GM12878 (cell line): ENCODE measurements around the gene GJD3. TPM values are rescaled to one million over a fixed set of nuclear protein-coding genes. Genes with fewer than 3 reads are reported as not detected.

Experiments used
- CHD2 ChIP-seq: IDR thresholded peaks from 2 replicates; pipeline ENCODE4 v1.6.1; 2011; ENCODE audit warnings: low read depth, low read length, improper control_type of control experiment, borderline replicate concordance
- CREM ChIP-seq: IDR thresholded peaks from 2 replicates; pipeline ENCODE4 v1.6.1; 2014; ENCODE audit warnings: antibody characterized with exemption, low read depth
- HDGF ChIP-seq: fragments of 450-650 bp; IDR thresholded peaks from 2 replicates; pipeline ENCODE4 v1.6.1; 2016; ENCODE audit warnings: antibody characterized with exemption
- IKZF1 ChIP-seq: fragments of 450-650 bp; conservative IDR thresholded peaks from 2 replicates; pipeline ENCODE4 v1.6.1; 2017; ENCODE audit warnings: antibody characterized with exemption, mild to moderate bottlenecking
- KAT2A ChIP-seq: conservative IDR thresholded peaks from 2 replicates; pipeline ENCODE4 v1.6.1; 2011; ENCODE audit warnings: low read depth, low read length; ENCODE audit not compliant: control insufficient read depth
- MEF2A ChIP-seq: IDR thresholded peaks from 2 replicates; pipeline ENCODE4 v1.6.1; 2011; ENCODE audit warnings: low read depth, mild to moderate bottlenecking, low read length, moderate library complexity; ENCODE audit not compliant: insufficient read depth
- MXI1 ChIP-seq: fragments of 150-350 bp; IDR thresholded peaks from 2 replicates; pipeline ENCODE4 v1.6.1; 2011; ENCODE audit warnings: low read depth, mild to moderate bottlenecking, inconsistent platforms, low read length, improper control_type of control experiment
- NFYA ChIP-seq: IDR thresholded peaks from 2 replicates; pipeline ENCODE4 v1.6.1; 2011; ENCODE audit warnings: low read depth, mild to moderate bottlenecking, low read length, improper control_type of control experiment, borderline replicate concordance
- RELA ChIP-seq: fragments of 450-650 bp; IDR thresholded peaks from 2 replicates; pipeline ENCODE4 v1.8.0; 2014; ENCODE audit warnings: borderline replicate concordance; ENCODE audit not compliant: partially characterized antibody
- RFX5 ChIP-seq: IDR thresholded peaks from 2 replicates; pipeline ENCODE4 v1.6.1; 2011; ENCODE audit warnings: low read depth, low read length, improper control_type of control experiment
- SPI1 ChIP-seq: IDR thresholded peaks from 2 replicates; pipeline ENCODE4 v1.6.1; 2011; ENCODE audit warnings: low read depth, mild to moderate bottlenecking, low read length, moderate library complexity, borderline replicate concordance; ENCODE audit not compliant: insufficient read depth
- ZNF274 ChIP-seq: IDR thresholded peaks from one replicate; pipeline ENCODE4 v1.8.0; 2011; ENCODE audit not compliant: insufficient read length, insufficient read depth
- polyA plus RNA-seq, 11 experiments: library from polyadenylated mRNA; depleted of rRNA in 4 of 11; unstranded in 6 of 11; stranded (reverse) in 5 of 11; fragments of >200 nt; fragmentation: Nextera tagmentation in 4 of 11; fragmentation: Illumina TruSeq in 1 of 11; extraction: Ambion mirVana in 4 of 11; extraction: Trizol in 1 of 11; gene quantifications; 1 replicate in 1 of 11; 2 replicates in 10 of 11; pipeline versions ENCODE4 v1.2.1 to v1.2.3, GENCODE V29; 2011 to 2016; ENCODE audit warnings: inconsistent platforms in 2 of 11, missing spikeins in 2 of 11, low read depth in 1 of 11
- total RNA-seq, 4 experiments: library from RNA; depleted of rRNA in 3 of 4; stranded (reverse); fragments of >200 nt in 3 of 4; fragmentation: Illumina TruSeq in 1 of 4; extraction: Trizol in 1 of 4; gene quantifications; 2 replicates each; pipeline versions ENCODE4 v1.2.1 to v1.2.3, GENCODE V29; 2013 to 2021
- TF ChIP-seq, protein P1 (sequence below): IDR thresholded peaks from 2 replicates; pipeline ENCODE4 v1.6.1; 2012; ENCODE audit warnings: mild to moderate bottlenecking, low read depth, low read length
- TF ChIP-seq, protein P2 (sequence below): fragments of 450-650 bp; IDR thresholded peaks from 2 replicates; pipeline ENCODE4 v1.6.1; 2017; ENCODE audit warnings: antibody characterized with exemption, mild to moderate bottlenecking, moderate library complexity
- TF ChIP-seq, protein P3 (sequence below): fragments of 450-650 bp; formaldehyde crosslinking; IDR thresholded peaks from 2 replicates; pipeline ENCODE4 v1.4.0; 2022; ENCODE audit warnings: mild to moderate bottlenecking, moderate library complexity

GJD3 gene
- total and polyA plus RNA-seq, 10 of the 15 experiments (the other 5 are each of a cell fraction or from before 2014, with no cell fraction given) = 1.6 TPM; not detected in 9

DNA sequence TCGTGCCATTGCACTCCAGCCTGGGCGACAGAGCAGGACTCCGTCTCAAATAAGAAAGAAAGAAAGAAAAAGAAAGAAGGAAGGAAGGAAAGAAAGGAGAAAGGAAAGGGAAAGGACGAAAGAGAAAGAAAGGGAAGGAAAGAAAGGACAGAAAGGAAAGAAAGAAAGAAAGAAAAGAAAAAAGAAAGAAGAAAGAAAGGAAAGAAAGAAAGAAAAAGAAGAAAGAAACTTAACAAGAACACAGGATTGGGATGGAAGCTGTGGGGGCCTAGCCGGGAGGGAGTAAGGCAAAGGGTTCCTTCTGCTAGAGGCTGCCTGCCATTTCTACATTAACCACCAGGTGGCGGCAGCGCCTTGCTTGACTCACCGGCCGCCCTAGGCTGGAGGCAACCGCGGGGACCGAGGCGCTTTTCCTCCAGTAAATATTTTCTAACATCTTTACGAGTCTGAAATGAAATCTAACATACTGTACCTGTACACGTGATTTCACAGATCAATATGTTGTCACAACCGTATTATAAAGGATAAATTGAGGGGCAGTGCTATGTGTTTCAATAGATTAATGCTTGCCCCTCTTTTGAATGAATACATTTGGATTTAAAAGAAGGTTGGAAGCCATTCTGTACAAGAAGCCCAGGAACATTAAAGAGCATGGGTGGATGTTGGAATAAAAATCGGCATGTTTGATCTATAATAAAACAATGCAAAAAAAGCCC is 6.1 kb downstream of the GJD3 start (continued):
- TF ChIP-seq, protein P1, sequence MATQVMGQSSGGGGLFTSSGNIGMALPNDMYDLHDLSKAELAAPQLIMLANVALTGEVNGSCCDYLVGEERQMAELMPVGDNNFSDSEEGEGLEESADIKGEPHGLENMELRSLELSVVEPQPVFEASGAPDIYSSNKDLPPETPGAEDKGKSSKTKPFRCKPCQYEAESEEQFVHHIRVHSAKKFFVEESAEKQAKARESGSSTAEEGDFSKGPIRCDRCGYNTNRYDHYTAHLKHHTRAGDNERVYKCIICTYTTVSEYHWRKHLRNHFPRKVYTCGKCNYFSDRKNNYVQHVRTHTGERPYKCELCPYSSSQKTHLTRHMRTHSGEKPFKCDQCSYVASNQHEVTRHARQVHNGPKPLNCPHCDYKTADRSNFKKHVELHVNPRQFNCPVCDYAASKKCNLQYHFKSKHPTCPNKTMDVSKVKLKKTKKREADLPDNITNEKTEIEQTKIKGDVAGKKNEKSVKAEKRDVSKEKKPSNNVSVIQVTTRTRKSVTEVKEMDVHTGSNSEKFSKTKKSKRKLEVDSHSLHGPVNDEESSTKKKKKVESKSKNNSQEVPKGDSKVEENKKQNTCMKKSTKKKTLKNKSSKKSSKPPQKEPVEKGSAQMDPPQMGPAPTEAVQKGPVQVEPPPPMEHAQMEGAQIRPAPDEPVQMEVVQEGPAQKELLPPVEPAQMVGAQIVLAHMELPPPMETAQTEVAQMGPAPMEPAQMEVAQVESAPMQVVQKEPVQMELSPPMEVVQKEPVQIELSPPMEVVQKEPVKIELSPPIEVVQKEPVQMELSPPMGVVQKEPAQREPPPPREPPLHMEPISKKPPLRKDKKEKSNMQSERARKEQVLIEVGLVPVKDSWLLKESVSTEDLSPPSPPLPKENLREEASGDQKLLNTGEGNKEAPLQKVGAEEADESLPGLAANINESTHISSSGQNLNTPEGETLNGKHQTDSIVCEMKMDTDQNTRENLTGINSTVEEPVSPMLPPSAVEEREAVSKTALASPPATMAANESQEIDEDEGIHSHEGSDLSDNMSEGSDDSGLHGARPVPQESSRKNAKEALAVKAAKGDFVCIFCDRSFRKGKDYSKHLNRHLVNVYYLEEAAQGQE = no peak
- TF ChIP-seq MXI1 (no peak), MEF2A (no peak), RFX5 (no peak), CHD2 (no peak), CREM (no peak), RELA (no peak), IKZF1 (no peak), ZNF274 (no peak), NFYA (no peak), KAT2A (no peak), HDGF (peak; percentile 91), SPI1 (no peak)
- TF ChIP-seq, protein P2, sequence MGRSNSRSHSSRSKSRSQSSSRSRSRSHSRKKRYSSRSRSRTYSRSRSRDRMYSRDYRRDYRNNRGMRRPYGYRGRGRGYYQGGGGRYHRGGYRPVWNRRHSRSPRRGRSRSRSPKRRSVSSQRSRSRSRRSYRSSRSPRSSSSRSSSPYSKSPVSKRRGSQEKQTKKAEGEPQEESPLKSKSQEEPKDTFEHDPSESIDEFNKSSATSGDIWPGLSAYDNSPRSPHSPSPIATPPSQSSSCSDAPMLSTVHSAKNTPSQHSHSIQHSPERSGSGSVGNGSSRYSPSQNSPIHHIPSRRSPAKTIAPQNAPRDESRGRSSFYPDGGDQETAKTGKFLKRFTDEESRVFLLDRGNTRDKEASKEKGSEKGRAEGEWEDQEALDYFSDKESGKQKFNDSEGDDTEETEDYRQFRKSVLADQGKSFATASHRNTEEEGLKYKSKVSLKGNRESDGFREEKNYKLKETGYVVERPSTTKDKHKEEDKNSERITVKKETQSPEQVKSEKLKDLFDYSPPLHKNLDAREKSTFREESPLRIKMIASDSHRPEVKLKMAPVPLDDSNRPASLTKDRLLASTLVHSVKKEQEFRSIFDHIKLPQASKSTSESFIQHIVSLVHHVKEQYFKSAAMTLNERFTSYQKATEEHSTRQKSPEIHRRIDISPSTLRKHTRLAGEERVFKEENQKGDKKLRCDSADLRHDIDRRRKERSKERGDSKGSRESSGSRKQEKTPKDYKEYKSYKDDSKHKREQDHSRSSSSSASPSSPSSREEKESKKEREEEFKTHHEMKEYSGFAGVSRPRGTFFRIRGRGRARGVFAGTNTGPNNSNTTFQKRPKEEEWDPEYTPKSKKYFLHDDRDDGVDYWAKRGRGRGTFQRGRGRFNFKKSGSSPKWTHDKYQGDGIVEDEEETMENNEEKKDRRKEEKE = no peak
- TF ChIP-seq, protein P3, sequence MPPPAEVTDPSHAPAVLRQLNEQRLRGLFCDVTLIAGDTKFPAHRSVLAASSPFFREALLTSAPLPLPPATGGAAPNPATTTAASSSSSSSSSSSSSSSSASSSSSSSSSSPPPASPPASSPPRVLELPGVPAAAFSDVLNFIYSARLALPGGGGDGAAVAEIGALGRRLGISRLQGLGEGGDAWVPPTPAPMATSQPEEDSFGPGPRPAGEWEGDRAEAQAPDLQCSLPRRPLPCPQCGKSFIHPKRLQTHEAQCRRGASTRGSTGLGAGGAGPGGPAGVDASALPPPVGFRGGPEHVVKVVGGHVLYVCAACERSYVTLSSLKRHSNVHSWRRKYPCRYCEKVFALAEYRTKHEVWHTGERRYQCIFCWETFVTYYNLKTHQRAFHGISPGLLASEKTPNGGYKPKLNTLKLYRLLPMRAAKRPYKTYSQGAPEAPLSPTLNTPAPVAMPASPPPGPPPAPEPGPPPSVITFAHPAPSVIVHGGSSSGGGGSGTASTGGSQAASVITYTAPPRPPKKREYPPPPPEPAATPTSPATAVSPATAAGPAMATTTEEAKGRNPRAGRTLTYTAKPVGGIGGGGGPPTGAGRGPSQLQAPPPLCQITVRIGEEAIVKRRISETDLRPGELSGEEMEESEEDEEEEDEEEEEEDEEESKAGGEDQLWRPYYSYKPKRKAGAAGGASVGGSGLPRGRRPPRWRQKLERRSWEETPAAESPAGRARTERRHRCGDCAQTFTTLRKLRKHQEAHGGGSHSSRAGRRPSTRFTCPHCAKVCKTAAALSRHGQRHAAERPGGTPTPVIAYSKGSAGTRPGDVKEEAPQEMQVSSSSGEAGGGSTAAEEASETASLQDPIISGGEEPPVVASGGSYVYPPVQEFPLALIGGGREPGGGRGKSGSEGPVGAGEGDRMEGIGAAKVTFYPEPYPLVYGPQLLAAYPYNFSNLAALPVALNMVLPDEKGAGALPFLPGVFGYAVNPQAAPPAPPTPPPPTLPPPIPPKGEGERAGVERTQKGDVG (CRISPR knock-in tag) = no peak
